GM19035 (cell line): ENCODE measurements around the gene SOHLH1.

Source experiments
- ATAC-seq: cut with Tn5 transposase; IDR thresholded peaks from one replicate; pipeline ENCODE4 v1.9.1; 2021; ENCODE audit not compliant: unreplicated experiment

SOHLH1 gene, protein sequence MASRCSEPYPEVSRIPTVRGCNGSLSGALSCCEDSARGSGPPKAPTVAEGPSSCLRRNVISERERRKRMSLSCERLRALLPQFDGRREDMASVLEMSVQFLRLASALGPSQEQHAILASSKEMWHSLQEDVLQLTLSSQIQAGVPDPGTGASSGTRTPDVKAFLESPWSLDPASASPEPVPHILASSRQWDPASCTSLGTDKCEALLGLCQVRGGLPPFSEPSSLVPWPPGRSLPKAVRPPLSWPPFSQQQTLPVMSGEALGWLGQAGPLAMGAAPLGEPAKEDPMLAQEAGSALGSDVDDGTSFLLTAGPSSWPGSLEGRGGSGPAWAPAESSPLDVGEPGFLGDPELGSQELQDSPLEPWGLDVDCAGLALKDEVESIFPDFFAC

DNA sequence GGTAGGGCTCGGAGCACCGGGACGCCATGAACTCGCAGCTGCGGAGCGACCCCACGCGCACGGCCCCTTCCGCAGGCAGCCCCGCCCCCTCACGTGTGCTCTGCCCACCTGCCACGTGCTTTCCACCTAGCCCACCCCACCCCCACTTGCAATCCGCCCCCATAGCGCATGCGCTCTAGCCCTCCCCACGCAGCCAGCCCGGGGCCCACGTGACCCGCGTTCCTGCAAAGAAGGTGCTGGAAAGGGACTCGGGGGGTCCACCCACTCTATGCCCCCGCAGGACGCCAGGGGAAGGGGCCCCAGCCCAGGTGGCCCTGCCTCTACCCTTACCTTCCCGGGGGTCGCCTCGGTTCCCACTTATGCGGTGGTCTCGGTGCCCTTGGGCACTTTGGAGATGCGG is at the start of gene SOHLH1:
TSS of gene SOHLH1 (minus strand) at position 42 of the 400 bp plus-strand sequence. CDS start at position 28, 14 bp downstream.
- no peak for ATAC-seq

DNA sequence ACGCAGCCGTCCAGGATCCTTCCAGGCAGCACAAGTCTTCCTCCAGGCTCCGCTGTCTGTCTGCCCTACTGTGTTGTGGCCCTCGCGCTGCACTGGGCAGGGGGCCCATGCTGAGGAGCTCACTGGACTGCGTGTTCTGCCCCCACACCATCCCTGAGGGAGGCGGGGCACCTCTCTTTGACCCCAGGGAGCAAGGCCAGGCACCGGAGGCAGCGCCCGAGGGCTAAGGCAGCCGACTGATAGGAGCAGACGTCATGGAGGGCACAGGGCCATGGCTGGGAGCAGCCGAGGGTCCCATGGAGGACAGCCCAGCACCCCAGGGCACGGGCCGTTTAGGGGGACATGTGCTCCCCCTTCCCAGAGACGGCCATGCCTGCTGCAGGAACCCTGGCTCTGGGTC is 49.4 kb upstream of the SOHLH1 start:
- no peak for ATAC-seq

DNA sequence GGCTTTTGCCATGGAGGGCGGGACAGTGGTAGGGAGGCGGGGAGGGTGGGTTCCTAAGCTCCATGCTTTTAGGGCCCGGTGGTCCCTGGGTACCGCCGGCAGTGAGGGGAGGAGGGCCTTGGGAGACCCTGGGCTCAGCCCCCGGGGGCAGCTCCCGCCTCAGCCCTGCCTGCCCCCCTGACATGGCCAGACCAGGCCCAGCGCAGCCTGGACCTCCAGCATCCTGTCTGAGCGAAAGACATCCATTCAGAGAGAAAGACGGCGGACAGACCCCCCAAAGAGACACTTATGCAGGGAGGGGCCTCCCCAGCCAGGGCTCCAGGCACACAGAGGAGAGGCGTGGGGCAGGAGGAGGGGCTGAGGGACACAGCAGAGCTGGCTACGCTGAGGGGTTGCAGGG is 48.0 kb upstream of the SOHLH1 start:
- no peak for ATAC-seq

DNA sequence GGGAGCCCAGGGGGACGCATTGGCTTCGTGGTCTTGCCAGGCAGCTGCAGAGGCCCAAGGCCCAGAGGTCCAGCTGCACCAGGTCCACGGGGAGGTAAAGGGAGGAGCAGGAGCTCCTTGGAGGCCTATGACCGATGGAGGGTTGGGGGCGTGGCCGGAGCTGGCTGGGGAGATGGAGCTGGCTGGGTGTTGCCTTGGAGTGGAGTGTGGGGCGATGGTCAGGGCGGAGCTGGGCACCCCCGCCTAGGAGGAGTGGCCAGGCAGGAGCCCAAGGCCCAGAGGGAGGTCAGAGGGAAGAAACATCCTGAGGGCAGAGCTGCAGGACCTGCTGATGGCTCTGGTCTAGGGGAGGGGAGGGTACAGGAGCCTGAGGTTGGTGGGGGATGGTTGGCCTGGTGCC is 47.3 kb upstream of the SOHLH1 start:
- ATAC-seq = no peak

GRCh38 chr9:135745686-135746324 is 46.5 kb upstream of the SOHLH1 start:
- ATAC-seq = no peak

GRCh38 chr9:135745189-135745588 is 45.9 kb upstream of the SOHLH1 start:
- no peak for ATAC-seq

GRCh38 chr9:135744333-135745070 is 45.2 kb upstream of the SOHLH1 start:
- ATAC-seq = no peak

DNA sequence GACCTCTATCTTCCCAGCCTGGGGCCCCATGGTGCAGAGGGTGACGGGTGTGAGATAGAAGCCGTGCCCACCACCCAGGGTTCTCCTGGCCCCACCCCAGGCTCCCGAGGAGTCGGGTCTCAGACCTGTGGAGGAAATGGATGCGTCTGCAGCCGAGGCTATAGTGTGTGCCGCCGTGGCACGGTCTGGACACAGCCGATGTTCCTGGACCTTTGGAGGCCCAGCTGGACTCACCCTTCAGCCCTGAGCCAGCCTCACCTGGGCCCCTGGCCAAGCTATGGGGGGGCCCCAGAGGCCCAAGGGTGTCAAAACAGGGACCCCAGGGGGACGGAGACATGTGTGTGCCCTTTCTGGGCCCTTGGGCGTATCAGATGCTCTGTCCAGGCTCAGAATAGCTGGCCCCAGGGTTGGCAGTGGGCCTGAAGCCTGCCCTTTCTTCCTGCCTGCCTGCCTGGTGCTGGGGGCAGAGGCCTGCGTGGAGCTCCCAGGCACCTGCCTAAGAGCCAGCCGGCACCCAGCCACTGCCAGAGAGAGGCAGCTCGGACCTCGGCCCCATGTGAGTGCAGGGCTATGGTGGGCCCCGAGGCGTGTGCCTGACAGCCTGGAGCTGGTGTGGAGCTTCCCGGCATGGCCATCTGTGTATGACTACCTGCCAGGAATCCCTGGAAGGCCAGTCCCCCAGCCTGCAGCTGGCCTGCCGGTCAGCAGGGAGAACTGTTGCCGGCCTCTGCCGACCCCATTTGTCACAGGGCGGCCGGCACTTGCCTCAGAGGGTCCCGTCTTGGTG is 44.5 kb upstream of the SOHLH1 start:
- ATAC-seq = no peak

DNA sequence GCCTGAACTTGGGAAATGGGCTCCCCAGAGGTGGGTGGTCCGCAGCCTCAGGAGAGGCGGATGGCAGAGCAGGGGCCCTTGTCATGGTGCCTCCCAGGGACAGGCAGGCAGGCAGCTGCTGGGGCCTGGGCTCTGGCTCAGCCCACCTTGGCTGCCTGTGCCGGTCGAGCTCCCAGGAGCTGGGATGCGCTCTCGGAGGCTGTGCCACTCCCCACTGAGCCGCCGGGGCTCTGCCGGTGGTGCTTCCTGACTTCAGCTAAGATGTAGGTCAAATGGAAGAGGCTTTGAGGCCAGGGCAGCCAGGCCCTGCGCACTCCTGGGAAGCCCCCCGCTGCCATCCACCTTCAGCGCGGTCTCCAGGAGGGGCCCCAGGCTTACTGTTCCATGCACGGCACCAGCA is 43.7 kb upstream of the SOHLH1 start:
- ATAC-seq = no peak

DNA sequence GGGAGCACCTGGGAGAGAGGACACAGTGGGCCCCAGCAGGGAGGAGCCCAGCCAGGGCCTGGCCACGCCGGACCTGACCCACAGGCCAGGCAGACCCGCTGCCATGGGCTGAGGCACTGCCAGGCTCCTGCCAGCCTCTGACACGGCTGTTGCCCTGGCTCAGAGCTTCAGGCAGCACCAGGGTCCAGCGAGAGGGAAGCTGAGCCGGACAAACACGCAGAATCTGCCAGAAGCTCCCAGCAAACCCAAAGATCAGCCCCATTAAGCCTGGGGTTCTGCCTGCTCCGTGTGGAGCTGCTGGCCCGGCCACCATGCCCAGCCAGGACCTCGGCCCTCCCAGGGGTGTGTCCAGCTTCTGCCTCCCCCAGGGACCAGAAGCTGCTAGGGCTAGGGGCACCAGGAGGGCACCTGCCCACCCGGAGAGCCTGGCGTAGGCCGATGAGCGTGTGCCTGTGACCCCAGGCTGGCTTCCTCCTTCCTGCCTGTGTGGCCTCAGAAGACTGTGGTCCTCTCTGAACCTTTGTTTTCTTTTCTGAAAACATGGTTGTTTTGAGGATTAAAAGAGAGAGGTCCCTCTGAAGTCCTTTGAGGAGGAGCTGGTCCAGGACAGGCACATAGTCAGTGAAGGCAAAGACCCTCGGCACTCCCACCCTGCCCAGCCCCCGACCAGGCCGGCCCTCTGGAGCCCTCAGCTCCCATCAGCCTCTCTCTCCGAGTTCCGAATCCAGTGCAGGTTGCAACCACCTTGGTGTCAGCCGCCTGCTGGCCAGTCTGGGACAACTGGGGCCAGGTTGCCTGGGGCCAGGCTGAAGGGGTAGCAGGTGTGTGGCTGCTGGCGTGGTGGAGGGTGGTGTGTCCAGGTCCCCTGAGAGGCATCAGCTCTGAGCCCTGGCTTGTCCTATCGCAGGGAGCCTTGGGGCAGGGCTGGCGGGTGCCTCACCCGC is 42.3 kb upstream of the SOHLH1 start:
- ATAC-seq = no peak

- no peak for ATAC-seq
Observed at GRCh38 chr9:135739271-135740220, 40.3 kb upstream of the SOHLH1 start.

DNA sequence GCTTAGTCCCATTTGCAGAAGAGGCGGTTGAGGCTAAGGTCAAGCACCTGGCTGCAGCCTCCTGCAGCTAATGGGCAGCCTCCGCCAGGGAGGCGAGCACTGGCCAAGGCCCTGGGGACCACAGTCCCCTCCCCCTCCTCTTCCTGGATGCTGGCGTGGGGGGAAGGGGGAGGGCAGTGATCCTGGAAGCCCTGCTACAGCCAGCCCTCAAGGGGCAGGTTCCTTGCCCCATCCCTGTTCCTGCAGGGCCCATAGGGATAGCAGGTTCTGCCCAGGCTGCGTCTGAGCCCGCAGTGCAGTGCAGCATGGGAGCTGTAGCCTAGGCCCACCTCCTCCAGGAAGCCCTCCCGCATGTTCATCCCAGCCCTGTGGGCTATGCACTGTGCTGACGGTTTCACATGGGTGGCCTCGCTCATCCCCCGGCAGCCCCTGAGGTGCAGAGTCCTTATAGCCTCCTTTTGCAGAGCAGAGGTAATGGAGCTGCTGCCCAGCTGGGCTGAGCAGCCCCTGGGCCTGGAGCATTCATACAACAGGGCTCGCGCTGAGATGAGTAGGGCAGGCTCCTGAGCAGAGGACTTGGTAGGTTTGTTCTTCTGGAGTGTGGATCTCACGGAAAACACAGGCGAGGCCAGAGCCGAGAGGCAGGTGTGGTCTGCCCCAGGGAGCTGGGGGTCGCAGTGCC is 38.7 kb upstream of the SOHLH1 start:
- ATAC-seq = no peak

DNA sequence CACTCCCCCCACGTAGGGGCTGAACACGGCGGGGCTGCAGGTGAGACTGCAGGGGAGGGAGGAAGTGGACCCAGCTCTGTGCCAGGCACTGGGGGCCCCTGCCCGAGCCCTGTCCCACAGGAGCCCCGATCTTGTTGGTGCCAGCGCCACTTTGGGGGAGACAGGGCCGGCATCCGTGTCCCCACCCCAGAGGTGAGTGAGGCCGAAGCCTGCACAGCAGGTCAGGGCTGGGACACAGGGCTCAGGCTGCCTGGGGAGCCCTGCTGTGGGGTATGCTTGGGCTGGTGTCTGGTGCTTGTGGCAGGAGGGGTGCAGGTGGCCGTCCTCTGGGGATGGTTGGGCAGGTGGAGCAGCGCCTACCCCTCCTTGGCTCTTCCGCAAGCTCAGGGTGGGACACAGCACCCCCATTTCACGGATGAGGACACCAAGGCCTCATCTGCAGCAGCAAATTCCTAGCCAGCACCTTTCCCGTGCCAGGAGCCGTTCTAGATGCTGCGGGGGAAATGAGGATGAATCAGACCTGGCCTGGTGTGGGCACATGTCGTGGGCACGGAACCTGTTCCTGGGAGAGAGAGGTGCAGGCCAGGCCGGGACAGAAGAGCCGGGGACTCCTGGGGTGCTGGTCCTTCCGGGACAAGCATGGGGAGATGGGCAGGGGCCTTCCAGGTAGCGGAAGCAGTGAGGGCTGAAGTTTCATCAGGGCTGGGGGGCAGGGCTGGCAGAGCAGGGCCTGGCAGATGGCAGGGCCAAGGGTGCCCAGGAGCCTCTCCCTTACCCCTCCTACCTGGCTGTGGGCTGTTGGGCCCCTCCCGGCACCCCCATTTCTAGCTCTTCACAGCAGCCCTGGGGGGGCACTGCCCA is 37.9 kb upstream of the SOHLH1 start:
- ATAC-seq = no peak

DNA sequence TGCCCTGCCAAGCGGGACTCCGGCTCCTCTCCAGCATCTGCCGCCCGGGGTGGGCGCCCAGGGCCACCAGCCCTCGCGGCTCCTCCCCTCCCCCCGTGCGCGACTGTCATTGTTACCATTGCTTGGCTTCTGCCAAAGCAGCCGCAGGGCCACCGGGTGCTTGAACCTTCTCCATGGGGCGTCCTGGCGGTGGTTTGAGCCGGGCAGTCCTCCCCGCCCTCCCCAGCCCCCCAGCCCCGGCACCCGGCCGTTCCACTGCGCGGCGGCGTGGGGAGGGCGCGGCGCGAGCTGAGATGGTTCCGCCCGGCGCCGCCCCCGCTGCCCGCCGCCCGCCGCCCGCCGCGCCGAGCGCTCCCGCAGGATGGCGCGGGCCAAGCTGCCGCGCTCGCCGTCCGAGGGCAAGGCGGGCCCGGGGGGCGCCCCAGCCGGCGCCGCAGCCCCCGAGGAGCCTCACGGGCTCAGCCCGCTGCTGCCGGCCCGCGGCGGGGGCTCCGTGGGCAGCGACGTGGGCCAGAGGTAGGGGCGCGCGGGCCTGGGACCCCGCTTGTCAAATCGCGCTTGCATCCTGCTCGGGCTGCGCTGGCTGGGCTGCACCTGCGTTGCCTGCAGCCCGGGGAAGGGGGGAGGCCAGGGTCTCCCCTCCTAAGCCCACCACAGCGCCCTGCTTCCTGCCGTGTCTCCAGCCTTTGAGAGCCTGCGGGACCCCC is 37.1 kb upstream of the SOHLH1 start:
- ATAC-seq = no peak

GRCh38 chr9:135734616-135735144 is 35.4 kb upstream of the SOHLH1 start:
- no peak for ATAC-seq

- ATAC-seq = no peak
Observed at GRCh38 chr9:135732569-135733257, 33.4 kb upstream of the SOHLH1 start.
